HG02798 (cell line): Measurements from ENCODE around the gene CABLES2.
"Not testable (repeated sequence)": the region's sequence is repeated elsewhere in the genome, so short reads cannot be mapped to it uniquely, and the experiment has no call there.

Experiments
- ATAC-seq: cut with Tn5 transposase; IDR thresholded peaks from one replicate; pipeline ENCODE4 v1.9.1; 2021; ENCODE audit warnings: mild to moderate bottlenecking; ENCODE audit not compliant: unreplicated experiment, poor library complexity

The CABLES2 gene

GRCh38 chr20:62374331-62375152 is 32.5 kb downstream of the CABLES2 start:
- no peak for ATAC-seq

GRCh38 chr20:62373631-62374179 is 33.4 kb downstream of the CABLES2 start:
- ATAC-seq, result not testable (repeated sequence)

- no peak for ATAC-seq
These were observed 34.8 kb downstream of the CABLES2 start for GRCh38 chr20:62372042-62372993.

GRCh38 chr20:62371588-62372041 is 35.5 kb downstream of the CABLES2 start:
- no peak for ATAC-seq

- ATAC-seq, result no peak
These were observed 36.1 kb downstream of the CABLES2 start for GRCh38 chr20:62370807-62371587.

- ATAC-seq, result no peak
These were observed 36.8 kb downstream of the CABLES2 start for GRCh38 chr20:62370115-62370806.

GRCh38 chr20:62369815-62370114 is 37.3 kb downstream of the CABLES2 start:
- no peak for ATAC-seq

GRCh38 chr20:62368976-62369814 is 37.9 kb downstream of the CABLES2 start:
- no peak for ATAC-seq

GRCh38 chr20:62368392-62368975 is 38.6 kb downstream of the CABLES2 start:
- no peak for ATAC-seq

GRCh38 chr20:62367633-62368391 is 39.3 kb downstream of the CABLES2 start:
- no peak for ATAC-seq

GRCh38 chr20:62367136-62367632 is 39.9 kb downstream of the CABLES2 start, which contains the start of gene LAMA5:
Gene LAMA5 (minus strand): TSS chr20:62367312. CDS start chr20:62367245, 67 bp downstream.
- ATAC-seq, result no peak

- ATAC-seq, result no peak
These were observed 40.5 kb downstream of the CABLES2 start for GRCh38 chr20:62366370-62367135.

- ATAC-seq, result no peak
These were observed 41.2 kb downstream of the CABLES2 start for GRCh38 chr20:62365814-62366369.

- no peak for ATAC-seq
These were observed 42.0 kb downstream of the CABLES2 start for GRCh38 chr20:62364911-62365736.
